RWPE2 (cell line): ENCODE measurements around the gene PSME2.

Experiments
- ATAC-seq: fragments of 200-7000 bp; cut with Tn5 transposase; 3 replicates; pipeline ENCODE4 v1.9.1; 2021; ENCODE audit warnings: low read depth
- DNase-seq: peaks from one replicate; pipeline ENCODE4 v3.0.0-alpha.2; 2020; ENCODE audit warnings: low spot score
- H3K27ac ChIP-seq: fragments of 450-650 bp; 2 replicates; pipeline ENCODE4 v1.5.1; 2017; ENCODE audit warnings: mild to moderate bottlenecking; ENCODE audit not compliant: poor library complexity, severe bottlenecking
- H3K27me3 ChIP-seq: fragments of 250-450 bp; sonication (Bioruptor Pico); 2 replicates; pipeline ENCODE4 v1.5.1; 2021; ENCODE audit warnings: mild to moderate bottlenecking, moderate library complexity; ENCODE audit not compliant: insufficient read depth, poor library complexity, severe bottlenecking
- H3K36me3 ChIP-seq: fragments of 250-450 bp; sonication (Bioruptor Pico); 2 replicates; pipeline ENCODE4 v1.5.1; 2020; ENCODE audit warnings: low read depth, mild to moderate bottlenecking, moderate library complexity
- H3K4me1 ChIP-seq: fragments of 250-450 bp; sonication (Bioruptor Pico); 2 replicates; pipeline ENCODE4 v1.5.1; 2021; ENCODE audit warnings: mild to moderate bottlenecking, moderate library complexity; ENCODE audit not compliant: insufficient read depth, poor library complexity, severe bottlenecking
- H3K4me3 ChIP-seq: fragments of 250-450 bp; sonication (Bioruptor Pico); 2 replicates; pipeline ENCODE4 v1.5.1; 2021; ENCODE audit warnings: mild to moderate bottlenecking, moderate library complexity; ENCODE audit not compliant: severe bottlenecking
- H3K9me3 ChIP-seq: fragments of 250-450 bp; sonication (Bioruptor Pico); 2 replicates; pipeline ENCODE4 v1.5.1; 2021; ENCODE audit warnings: mild to moderate bottlenecking, moderate library complexity; ENCODE audit not compliant: severe bottlenecking
- TF ChIP-seq, protein P1 (sequence below): fragments of 450-650 bp; IDR thresholded peaks from one replicate; pipeline ENCODE4 v1.5.1; 2017; ENCODE audit warnings: mild to moderate bottlenecking, moderate library complexity; ENCODE audit not compliant: poor library complexity, severe bottlenecking

The PSME2 gene

DNA sequence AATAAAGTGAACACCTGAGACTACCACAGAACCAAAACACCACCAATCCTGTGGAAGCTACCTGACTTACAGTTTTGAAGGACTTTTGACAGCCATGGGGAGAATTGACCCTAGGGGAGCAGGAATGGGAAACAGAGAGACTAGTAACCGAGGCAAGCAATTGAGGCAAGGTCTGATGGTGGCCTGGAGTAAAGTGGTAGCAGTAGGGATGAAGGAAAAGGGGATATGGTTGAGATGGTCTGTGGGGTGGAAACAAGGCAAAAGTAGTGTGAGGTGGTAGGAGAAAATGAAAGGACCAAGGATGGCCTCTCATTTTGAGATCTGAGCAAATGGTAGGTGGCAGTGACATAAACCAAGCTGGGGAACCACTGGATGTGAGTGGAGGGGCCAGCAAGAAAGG lies 10.4 kb upstream of the PSME2 start:
- Histone ChIP-seq H3K27ac (no peak overlapping the region), H3K36me3 (peaks cover 73% of the 10 kb centered on the region), H3K9me3 (no peaks in the 10 kb centered on the region), H3K4me3 (no peak overlapping the region), H3K4me1 (no peaks in the 10 kb centered on the region), H3K27me3 (no peaks in the 10 kb centered on the region)
- ATAC-seq (no peak), DNase-seq (no peak)
- TF ChIP-seq, protein P1, sequence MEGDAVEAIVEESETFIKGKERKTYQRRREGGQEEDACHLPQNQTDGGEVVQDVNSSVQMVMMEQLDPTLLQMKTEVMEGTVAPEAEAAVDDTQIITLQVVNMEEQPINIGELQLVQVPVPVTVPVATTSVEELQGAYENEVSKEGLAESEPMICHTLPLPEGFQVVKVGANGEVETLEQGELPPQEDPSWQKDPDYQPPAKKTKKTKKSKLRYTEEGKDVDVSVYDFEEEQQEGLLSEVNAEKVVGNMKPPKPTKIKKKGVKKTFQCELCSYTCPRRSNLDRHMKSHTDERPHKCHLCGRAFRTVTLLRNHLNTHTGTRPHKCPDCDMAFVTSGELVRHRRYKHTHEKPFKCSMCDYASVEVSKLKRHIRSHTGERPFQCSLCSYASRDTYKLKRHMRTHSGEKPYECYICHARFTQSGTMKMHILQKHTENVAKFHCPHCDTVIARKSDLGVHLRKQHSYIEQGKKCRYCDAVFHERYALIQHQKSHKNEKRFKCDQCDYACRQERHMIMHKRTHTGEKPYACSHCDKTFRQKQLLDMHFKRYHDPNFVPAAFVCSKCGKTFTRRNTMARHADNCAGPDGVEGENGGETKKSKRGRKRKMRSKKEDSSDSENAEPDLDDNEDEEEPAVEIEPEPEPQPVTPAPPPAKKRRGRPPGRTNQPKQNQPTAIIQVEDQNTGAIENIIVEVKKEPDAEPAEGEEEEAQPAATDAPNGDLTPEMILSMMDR, result no peak

DNA sequence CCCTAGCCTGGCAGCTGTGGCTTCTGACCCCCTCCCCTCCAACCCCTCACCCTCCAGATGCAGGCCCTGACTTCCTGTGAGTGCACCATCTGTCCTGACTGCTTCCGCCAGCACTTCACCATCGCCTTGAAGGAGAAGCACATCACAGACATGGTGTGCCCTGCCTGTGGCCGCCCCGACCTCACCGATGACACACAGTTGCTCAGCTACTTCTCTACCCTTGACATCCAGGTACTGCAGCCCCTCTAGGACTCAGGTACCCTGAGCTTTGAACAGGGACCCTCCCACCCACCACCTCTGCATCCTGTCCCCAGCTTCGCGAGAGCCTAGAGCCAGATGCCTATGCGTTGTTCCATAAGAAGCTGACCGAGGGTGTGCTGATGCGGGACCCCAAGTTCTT lies 8.7 kb upstream of the PSME2 start:
- Histone ChIP-seq H3K27me3 (no peaks in the 10 kb centered on the region), H3K36me3 (peaks cover 83% of the 10 kb centered on the region), H3K27ac (no peak overlapping the region), H3K4me1 (no peaks in the 10 kb centered on the region), H3K9me3 (no peaks in the 10 kb centered on the region), H3K4me3 (no peak overlapping the region)
- DNase-seq, result no peak
- ATAC-seq, result no peak
- TF ChIP-seq, protein P1, result no peak

DNA sequence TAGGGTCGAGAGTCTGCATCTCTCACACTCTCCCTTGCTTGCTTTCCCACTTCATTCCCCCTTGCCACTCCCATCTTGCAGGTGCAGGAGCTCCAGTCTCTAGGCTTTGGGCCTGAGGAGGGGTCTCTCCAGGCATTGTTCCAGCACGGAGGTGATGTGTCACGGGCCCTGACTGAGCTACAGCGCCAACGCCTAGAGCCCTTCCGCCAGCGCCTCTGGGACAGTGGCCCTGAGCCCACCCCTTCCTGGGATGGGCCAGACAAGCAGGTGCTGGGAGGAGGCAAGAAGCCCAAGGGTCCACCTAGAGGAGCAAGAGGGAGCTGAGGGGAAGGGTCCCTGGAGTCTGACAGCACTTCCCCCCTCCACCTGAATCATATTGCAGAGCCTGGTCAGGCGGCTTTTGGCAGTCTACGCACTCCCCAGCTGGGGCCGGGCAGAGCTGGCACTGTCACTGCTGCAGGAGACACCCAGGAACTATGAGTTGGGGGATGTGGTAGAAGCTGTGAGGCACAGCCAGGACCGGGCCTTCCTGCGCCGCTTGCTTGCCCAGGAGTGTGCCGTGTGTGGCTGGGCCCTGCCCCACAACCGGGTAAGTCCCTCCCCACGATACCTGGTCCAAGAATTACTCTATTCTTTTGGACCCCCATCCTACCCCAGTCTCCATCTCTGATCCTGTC lies 5.1 kb upstream of the PSME2 start:
- TF ChIP-seq, protein P1, result no peak
- Histone ChIP-seq H3K4me1 (no peaks in the 10 kb centered on the region), H3K27me3 (no peaks in the 10 kb centered on the region), H3K27ac (no peak overlapping the region), H3K9me3 (no peaks in the 10 kb centered on the region), H3K36me3 (peaks cover 80% of the 10 kb centered on the region), H3K4me3 (no peak overlapping the region)
- DNase-seq, result no peak
- no peak for ATAC-seq

DNA sequence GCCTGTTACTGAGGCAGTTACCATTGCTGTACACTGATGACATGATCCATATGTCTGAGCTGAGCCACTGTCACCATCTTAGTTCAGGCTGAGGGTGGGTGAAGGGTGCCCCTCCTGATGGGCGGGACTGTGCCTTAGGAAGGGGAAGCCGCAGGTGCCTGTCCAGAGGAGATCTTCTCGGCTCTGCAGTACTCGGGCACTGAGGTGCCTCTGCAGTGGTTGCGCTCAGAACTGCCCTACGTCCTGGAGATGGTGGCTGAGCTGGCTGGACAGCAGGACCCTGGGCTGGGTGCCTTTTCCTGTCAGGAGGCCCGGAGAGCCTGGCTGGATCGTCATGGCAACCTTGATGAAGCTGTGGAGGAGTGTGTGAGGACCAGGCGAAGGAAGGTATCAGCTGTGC lies 4.6 kb upstream of the PSME2 start:
- Histone ChIP-seq H3K9me3 (no peaks in the 10 kb centered on the region), H3K27ac (no peak overlapping the region), H3K4me1 (no peaks in the 10 kb centered on the region), H3K27me3 (no peaks in the 10 kb centered on the region), H3K36me3 (peaks cover 75% of the 10 kb centered on the region), H3K4me3 (no peak overlapping the region)
- TF ChIP-seq, protein P1, result no peak
- no peak for DNase-seq
- ATAC-seq, result no peak

DNA sequence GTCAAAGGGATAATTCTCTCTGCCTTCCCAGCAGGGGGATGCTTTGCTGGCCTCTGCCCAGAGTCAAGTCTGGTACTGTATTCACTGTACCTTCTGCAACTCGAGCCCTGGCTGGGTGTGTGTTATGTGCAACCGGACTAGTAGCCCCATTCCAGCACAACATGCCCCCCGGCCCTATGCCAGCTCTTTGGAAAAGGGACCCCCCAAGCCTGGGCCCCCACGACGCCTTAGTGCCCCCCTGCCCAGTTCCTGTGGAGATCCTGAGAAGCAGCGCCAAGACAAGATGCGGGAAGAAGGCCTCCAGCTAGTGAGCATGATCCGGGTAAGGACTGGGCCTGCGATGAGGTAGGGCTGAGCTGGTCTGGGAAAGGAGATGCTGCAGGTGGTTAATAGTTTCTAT lies 4.2 kb upstream of the PSME2 start:
- H3K4me3 ChIP-seq, result no peak overlapping the region
- H3K27me3 ChIP-seq, result no peaks in the 10 kb centered on the region
- DNase-seq, result no peak
- TF ChIP-seq, protein P1, result no peak
- ATAC-seq, result no peak
- H3K9me3 ChIP-seq, result no peaks in the 10 kb centered on the region
- peaks cover 2% of the 10 kb centered on the region for H3K4me1 ChIP-seq
- H3K36me3 ChIP-seq, result peaks cover 71% of the 10 kb centered on the region
- H3K27ac ChIP-seq, result no peak overlapping the region
